ENCODE data around the gene TRPC6.
"Not testable (repeated sequence)": the region's sequence is repeated elsewhere in the genome, so short reads cannot be mapped to it uniquely, and the experiment has no call there.

Gene TRPC6

DNA sequence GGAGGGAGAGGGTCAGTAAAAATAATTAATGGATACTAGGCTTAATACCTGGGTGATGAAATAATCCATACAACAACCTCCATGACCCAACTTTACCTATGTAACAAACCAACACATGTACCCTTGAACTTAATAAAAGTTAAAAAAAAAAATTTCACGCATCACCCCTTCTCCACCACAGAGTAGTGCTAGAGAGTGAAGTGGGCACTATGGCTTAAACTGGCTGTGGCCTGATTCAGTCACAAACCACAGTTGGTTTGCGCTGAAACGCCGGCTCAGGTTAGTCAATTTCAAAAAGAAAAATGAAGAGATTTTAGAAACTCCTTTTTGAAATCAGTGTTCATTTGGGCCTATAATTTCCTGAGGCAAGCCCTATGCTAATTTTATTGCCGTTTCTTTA is 144.3 kb downstream of the TRPC6 start:
- H3K9ac ChIP-seq (ENCODE audit: low read length) = no peak overlapping the region
- no peaks in the 10 kb centered on the region for H3K27me3 ChIP-seq (ENCODE audit: low read length)
- H3K4me3 ChIP-seq (ENCODE audit: insufficient read depth, low read length, poor library complexity, severe bottlenecking) = no peak overlapping the region
- no peak overlapping the region for H3K27ac ChIP-seq (ENCODE audit: low read depth, low read length)
- no peaks in the 10 kb centered on the region for H3K79me2 ChIP-seq (ENCODE audit: insufficient read depth, low read length)
- no peak overlapping the region for H2AFZ ChIP-seq (ENCODE audit: low read depth, low read length, severe bottlenecking)
- no peaks in the 10 kb centered on the region for H4K20me1 ChIP-seq (ENCODE audit: low read depth, low read length)
- no peaks in the 10 kb centered on the region for H3K9me2 ChIP-seq (replicated peaks; ENCODE audit: insufficient read depth, low read length)
- H3K36me3 ChIP-seq (ENCODE audit: low read length) = no peaks in the 10 kb centered on the region
- no peaks in the 10 kb centered on the region for H3F3A ChIP-seq (ENCODE audit: insufficient read depth)
- H3K4me2 ChIP-seq (ENCODE audit: low read depth, low read length, poor library complexity, severe bottlenecking) = no peak overlapping the region
- TF ChIP-seq, protein P1, sequence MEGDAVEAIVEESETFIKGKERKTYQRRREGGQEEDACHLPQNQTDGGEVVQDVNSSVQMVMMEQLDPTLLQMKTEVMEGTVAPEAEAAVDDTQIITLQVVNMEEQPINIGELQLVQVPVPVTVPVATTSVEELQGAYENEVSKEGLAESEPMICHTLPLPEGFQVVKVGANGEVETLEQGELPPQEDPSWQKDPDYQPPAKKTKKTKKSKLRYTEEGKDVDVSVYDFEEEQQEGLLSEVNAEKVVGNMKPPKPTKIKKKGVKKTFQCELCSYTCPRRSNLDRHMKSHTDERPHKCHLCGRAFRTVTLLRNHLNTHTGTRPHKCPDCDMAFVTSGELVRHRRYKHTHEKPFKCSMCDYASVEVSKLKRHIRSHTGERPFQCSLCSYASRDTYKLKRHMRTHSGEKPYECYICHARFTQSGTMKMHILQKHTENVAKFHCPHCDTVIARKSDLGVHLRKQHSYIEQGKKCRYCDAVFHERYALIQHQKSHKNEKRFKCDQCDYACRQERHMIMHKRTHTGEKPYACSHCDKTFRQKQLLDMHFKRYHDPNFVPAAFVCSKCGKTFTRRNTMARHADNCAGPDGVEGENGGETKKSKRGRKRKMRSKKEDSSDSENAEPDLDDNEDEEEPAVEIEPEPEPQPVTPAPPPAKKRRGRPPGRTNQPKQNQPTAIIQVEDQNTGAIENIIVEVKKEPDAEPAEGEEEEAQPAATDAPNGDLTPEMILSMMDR (IDR thresholded peaks at IDR 0.05; ENCODE audit: insufficient read depth, low read length, poor library complexity, severe bottlenecking) = no peak
- TF ChIP-seq EZH2phosphoT487 (conservative IDR thresholded peaks at IDR 0.05; ENCODE audit: low read length) = no peak
- no peaks in the 10 kb centered on the region for H3K9me3 ChIP-seq (ENCODE audit: insufficient read depth, low read length)

DNA sequence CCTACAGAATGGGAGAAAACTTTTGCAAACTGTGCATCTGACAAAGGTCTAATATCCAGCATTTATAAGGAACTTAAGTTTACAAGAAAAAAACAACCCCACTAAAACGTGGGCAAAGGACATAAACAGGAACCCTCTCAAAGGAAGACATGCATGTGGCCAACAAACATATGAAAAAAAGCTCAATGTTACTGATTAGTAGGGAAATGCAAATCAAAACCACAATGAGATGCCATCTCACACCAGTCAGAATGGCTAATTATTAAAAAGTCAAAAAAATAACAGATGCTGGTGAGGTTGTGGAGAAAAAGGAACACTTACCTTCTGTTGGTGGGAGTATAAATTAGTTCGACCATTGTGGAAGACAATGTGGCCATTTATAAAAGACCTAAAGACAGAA is 145.1 kb downstream of the TRPC6 start:
- H3K79me2 ChIP-seq (ENCODE audit: insufficient read depth, low read length); H3K4me3 ChIP-seq (ENCODE audit: insufficient read depth, low read length, poor library complexity, severe bottlenecking); H3F3A ChIP-seq (ENCODE audit: insufficient read depth); H3K9ac ChIP-seq (ENCODE audit: low read length); H2AFZ ChIP-seq (ENCODE audit: low read depth, low read length, severe bottlenecking); H3K4me2 ChIP-seq (ENCODE audit: low read depth, low read length, poor library complexity, severe bottlenecking); H3K27ac ChIP-seq (ENCODE audit: low read depth, low read length); H3K9me3 ChIP-seq (ENCODE audit: insufficient read depth, low read length); H3K36me3 ChIP-seq (ENCODE audit: low read length); H3K9me2 ChIP-seq (replicated peaks; ENCODE audit: insufficient read depth, low read length); H3K27me3 ChIP-seq (ENCODE audit: low read length); H4K20me1 ChIP-seq (ENCODE audit: low read depth, low read length): not testable (repeated sequence)

DNA sequence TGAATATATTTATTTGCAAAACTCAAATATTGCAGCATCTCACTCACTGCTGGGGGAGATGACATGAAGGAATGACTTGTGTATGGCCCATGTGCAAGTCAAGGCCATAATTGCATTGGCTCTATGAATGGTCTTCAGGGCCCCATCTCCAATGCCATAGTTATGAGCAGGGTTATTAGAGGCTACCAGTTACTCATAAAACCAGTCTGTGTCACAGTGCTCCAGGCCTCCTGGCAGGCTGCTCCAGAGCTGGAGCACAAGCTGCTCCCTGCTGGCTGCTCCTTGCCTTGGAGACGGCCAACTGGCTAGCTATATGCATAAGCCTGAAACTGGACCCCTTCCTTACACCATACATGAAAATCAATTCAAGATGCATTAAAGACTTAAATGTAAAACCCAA is 145.7 kb downstream of the TRPC6 start:
- no peaks in the 10 kb centered on the region for H4K20me1 ChIP-seq (ENCODE audit: low read depth, low read length)
- no peak overlapping the region for H3K4me2 ChIP-seq (ENCODE audit: low read depth, low read length, poor library complexity, severe bottlenecking)
- TF ChIP-seq, protein P1 (IDR thresholded peaks at IDR 0.05; ENCODE audit: insufficient read depth, low read length, poor library complexity, severe bottlenecking) = no peak
- TF ChIP-seq EZH2phosphoT487 (conservative IDR thresholded peaks at IDR 0.05; ENCODE audit: low read length) = no peak
- no peaks in the 10 kb centered on the region for H3F3A ChIP-seq (ENCODE audit: insufficient read depth)
- H3K9me3 ChIP-seq (ENCODE audit: insufficient read depth, low read length) = no peaks in the 10 kb centered on the region
- no peaks in the 10 kb centered on the region for H3K9me2 ChIP-seq (replicated peaks; ENCODE audit: insufficient read depth, low read length)
- H3K9ac ChIP-seq (ENCODE audit: low read length) = no peak overlapping the region
- H3K27me3 ChIP-seq (ENCODE audit: low read length) = no peaks in the 10 kb centered on the region
- no peak overlapping the region for H3K4me3 ChIP-seq (ENCODE audit: insufficient read depth, low read length, poor library complexity, severe bottlenecking)
- no peaks in the 10 kb centered on the region for H3K79me2 ChIP-seq (ENCODE audit: insufficient read depth, low read length)
- H2AFZ ChIP-seq (ENCODE audit: low read depth, low read length, severe bottlenecking) = no peak overlapping the region
- no peaks in the 10 kb centered on the region for H3K36me3 ChIP-seq (ENCODE audit: low read length)
- no peak overlapping the region for H3K27ac ChIP-seq (ENCODE audit: low read depth, low read length)

DNA sequence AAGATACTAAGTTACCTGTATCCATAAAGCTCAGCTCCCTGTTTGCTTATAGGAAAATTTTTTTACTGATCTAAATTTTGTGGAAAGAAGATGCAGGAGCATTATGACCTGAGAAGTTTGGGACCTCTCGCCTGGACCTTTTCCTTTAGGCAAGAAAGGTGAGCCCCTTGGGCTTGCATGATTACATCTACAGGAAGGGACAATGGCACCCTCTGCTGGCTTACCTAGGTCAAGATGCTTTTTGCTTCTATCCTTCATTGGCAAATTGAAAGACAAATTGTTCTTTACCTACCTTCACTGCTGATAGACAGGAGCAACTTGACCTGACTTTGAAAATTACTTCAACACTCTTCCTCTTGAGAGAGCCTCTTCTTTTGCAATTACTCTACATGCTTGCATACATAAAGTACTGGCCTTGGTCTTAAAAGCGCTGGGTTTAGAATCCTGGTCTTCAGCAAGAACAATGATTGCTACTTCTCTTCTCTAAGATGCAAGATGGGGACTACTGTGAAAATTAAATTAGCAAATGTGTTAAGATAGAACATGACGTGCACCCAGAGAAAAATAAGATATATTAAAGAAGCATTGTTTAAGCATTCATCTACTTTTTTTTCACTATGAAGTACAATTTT is 147.2 kb downstream of the TRPC6 start:
- H3K4me3 ChIP-seq (ENCODE audit: insufficient read depth, low read length, poor library complexity, severe bottlenecking) = no peak overlapping the region
- H3K9ac ChIP-seq (ENCODE audit: low read length) = no peak overlapping the region
- TF ChIP-seq, protein P1 (IDR thresholded peaks at IDR 0.05; ENCODE audit: insufficient read depth, low read length, poor library complexity, severe bottlenecking) = peak; percentile 39
- no peak for TF ChIP-seq EZH2phosphoT487 (conservative IDR thresholded peaks at IDR 0.05; ENCODE audit: low read length)
- no peaks in the 10 kb centered on the region for H3K9me2 ChIP-seq (replicated peaks; ENCODE audit: insufficient read depth, low read length)
- H4K20me1 ChIP-seq (ENCODE audit: low read depth, low read length) = no peaks in the 10 kb centered on the region
- no peaks in the 10 kb centered on the region for H3K36me3 ChIP-seq (ENCODE audit: low read length)
- no peaks in the 10 kb centered on the region for H3K79me2 ChIP-seq (ENCODE audit: insufficient read depth, low read length)
- H3F3A ChIP-seq (ENCODE audit: insufficient read depth) = no peaks in the 10 kb centered on the region
- no peaks in the 10 kb centered on the region for H3K9me3 ChIP-seq (ENCODE audit: insufficient read depth, low read length)
- no peak overlapping the region for H3K27ac ChIP-seq (ENCODE audit: low read depth, low read length)
- no peak overlapping the region for H3K4me2 ChIP-seq (ENCODE audit: low read depth, low read length, poor library complexity, severe bottlenecking)
- H3K27me3 ChIP-seq (ENCODE audit: low read length) = no peaks in the 10 kb centered on the region
- no peak overlapping the region for H2AFZ ChIP-seq (ENCODE audit: low read depth, low read length, severe bottlenecking)
